Duodenal mucosa (tissue), 2 donors: ENCODE measurements around the gene C6orf62.
"Not testable (repeated sequence)": the region's sequence is repeated elsewhere in the genome, so short reads cannot be mapped to it uniquely, and the experiment has no call there.

Experiments
- H3K27ac ChIP-seq: one replicate; pipeline ENCODE4 v1.7.0; 2013; ENCODE audit warnings: low read depth, low read length
- H3K27me3 ChIP-seq, 2 donors: one replicate each; pipeline ENCODE4 v1.7.0; 2013; ENCODE audit warnings: low read length in 2 of 2, control low read depth in 1 of 2; ENCODE audit not compliant: insufficient read depth in 2 of 2, control insufficient read depth in 1 of 2
- H3K36me3 ChIP-seq, 2 donors: one replicate each; pipeline ENCODE4 v1.7.0; 2013; ENCODE audit warnings: low read length in 2 of 2, control low read depth in 1 of 2; ENCODE audit not compliant: insufficient read depth in 2 of 2, control insufficient read depth in 1 of 2
- H3K4me1 ChIP-seq, 2 donors: one replicate each; pipeline ENCODE4 v1.7.0; 2013; ENCODE audit warnings: low read length in 2 of 2, control low read depth in 1 of 2; ENCODE audit not compliant: insufficient read depth in 2 of 2, control insufficient read depth in 1 of 2
- H3K4me3 ChIP-seq, 2 donors: one replicate each; pipeline ENCODE4 v1.7.0; 2013; ENCODE audit warnings: low read length in 2 of 2, low read depth in 1 of 2
- H3K9ac ChIP-seq, 2 donors: one replicate each; pipeline ENCODE4 v1.7.0; 2013; ENCODE audit warnings: low read length in 2 of 2, low read depth in 1 of 2
- H3K9me3 ChIP-seq, 2 donors: one replicate each; pipeline ENCODE4 v1.7.0; 2013; ENCODE audit warnings: low read length in 2 of 2, control low read depth in 1 of 2; ENCODE audit not compliant: control insufficient read depth in 1 of 2

Gene C6orf62

GRCh38 chr6:24719125-24719971 lies at the start of gene C6orf62:
Gene C6orf62, minus strand, starts transcription at chr6:24719154. Its CDS starts 486 bp downstream, at chr6:24718668.
- Histone ChIP-seq H3K9me3 (no peaks in the 10 kb centered on the region), H3K27me3 (no peaks in the 10 kb centered on the region), H3K36me3 (peaks cover 6 to 21% of the 10 kb centered on the region in 2 donors), H3K27ac (peak within 1 kb of the TSS; percentile 99), H3K9ac (peak within 1 kb of the TSS; percentile 100), H3K4me3 (peak within 1 kb of the TSS; percentile 98), H3K4me1 (peaks cover 32 to 45% of the 10 kb centered on the region in 2 donors)

- H3K9me3 ChIP-seq = no peaks in the 10 kb centered on the region
- H3K27me3 ChIP-seq = no peaks in the 10 kb centered on the region
Measured at GRCh38 chr6:24768361-24768760, 49.4 kb upstream of the C6orf62 start.

GRCh38 chr6:24766680-24767462 lies 47.9 kb upstream of the C6orf62 start:
- Histone ChIP-seq H3K9me3 (no peaks in the 10 kb centered on the region), H3K9ac (no peak overlapping the region), H3K27me3 (no peaks in the 10 kb centered on the region), H3K27ac (no peak overlapping the region), H3K4me1 (peaks cover 7 to 10% of the 10 kb centered on the region in 2 donors), H3K36me3 (no peaks in the 10 kb centered on the region), H3K4me3 (no peak overlapping the region)

More at GRCh38 chr6:24768361-24768760, 49.4 kb upstream of the C6orf62 start:
- H3K9ac ChIP-seq = no peak overlapping the region
- H3K4me1 ChIP-seq = peaks cover 7 to 10% of the 10 kb centered on the region in 2 donors
- H3K27ac ChIP-seq = no peak overlapping the region
- H3K4me3 ChIP-seq = no peak overlapping the region
- no peaks in the 10 kb centered on the region for H3K36me3 ChIP-seq

GRCh38 chr6:24765968-24766367 lies 47.0 kb upstream of the C6orf62 start:
- H3K4me1 ChIP-seq, H3K36me3 ChIP-seq, H3K27ac ChIP-seq, H3K27me3 ChIP-seq, H3K9ac ChIP-seq, H3K9me3 ChIP-seq, H3K4me3 ChIP-seq: not testable (repeated sequence)

- H3K27ac ChIP-seq, H3K27me3 ChIP-seq, H3K4me3 ChIP-seq, H3K36me3 ChIP-seq, H3K9me3 ChIP-seq, H3K9ac ChIP-seq, H3K4me1 ChIP-seq: not testable (repeated sequence)
Measured at GRCh38 chr6:24764833-24765828, 46.2 kb upstream of the C6orf62 start.

- peaks cover 7 to 10% of the 10 kb centered on the region in 2 donors for H3K4me1 ChIP-seq
- H3K36me3 ChIP-seq = no peaks in the 10 kb centered on the region
- H3K4me3 ChIP-seq = no peak overlapping the region
- no peak overlapping the region for H3K9ac ChIP-seq
- H3K9me3 ChIP-seq = no peaks in the 10 kb centered on the region
- H3K27me3 ChIP-seq = no peaks in the 10 kb centered on the region
- no peak overlapping the region for H3K27ac ChIP-seq
Measured at GRCh38 chr6:24763578-24763977, 44.6 kb upstream of the C6orf62 start.

GRCh38 chr6:24761851-24762250 lies 42.9 kb upstream of the C6orf62 start:
- Histone ChIP-seq H3K4me3 (no peak overlapping the region), H3K27me3 (no peaks in the 10 kb centered on the region), H3K9me3 (no peaks in the 10 kb centered on the region), H3K27ac (no peak overlapping the region), H3K4me1 (peaks cover 7 to 10% of the 10 kb centered on the region in 2 donors), H3K36me3 (no peaks in the 10 kb centered on the region), H3K9ac (no peak overlapping the region)

- no peaks in the 10 kb centered on the region for H3K27me3 ChIP-seq
- peaks cover 7 to 10% of the 10 kb centered on the region in 2 donors for H3K4me1 ChIP-seq
- no peak overlapping the region for H3K4me3 ChIP-seq
- H3K36me3 ChIP-seq = no peaks in the 10 kb centered on the region
- no peak overlapping the region for H3K27ac ChIP-seq
- H3K9me3 ChIP-seq = no peaks in the 10 kb centered on the region
- H3K9ac ChIP-seq = no peak overlapping the region
Measured at GRCh38 chr6:24761193-24761835, 42.4 kb upstream of the C6orf62 start.

- H3K27me3 ChIP-seq = no peaks in the 10 kb centered on the region
- peaks cover 7 to 10% of the 10 kb centered on the region in 2 donors for H3K4me1 ChIP-seq
- H3K9me3 ChIP-seq = no peaks in the 10 kb centered on the region
- H3K27ac ChIP-seq = no peak overlapping the region
- no peak overlapping the region for H3K9ac ChIP-seq
- H3K4me3 ChIP-seq = no peak overlapping the region
- no peaks in the 10 kb centered on the region for H3K36me3 ChIP-seq
Measured at GRCh38 chr6:24760210-24760609, 41.3 kb upstream of the C6orf62 start.
